Measurements from ENCODE around the gene TAMALIN. TPM values are rescaled to one million over a fixed set of nuclear protein-coding genes. Genes with fewer than 3 reads are reported as not detected.
A peak's percentile ranks its signal among the peaks of the same experiment; 100 is the strongest.

TAMALIN gene
- total and polyA plus RNA-seq, 12 donors = 1.8 to 44.9 (median 14.9) TPM

DNA sequence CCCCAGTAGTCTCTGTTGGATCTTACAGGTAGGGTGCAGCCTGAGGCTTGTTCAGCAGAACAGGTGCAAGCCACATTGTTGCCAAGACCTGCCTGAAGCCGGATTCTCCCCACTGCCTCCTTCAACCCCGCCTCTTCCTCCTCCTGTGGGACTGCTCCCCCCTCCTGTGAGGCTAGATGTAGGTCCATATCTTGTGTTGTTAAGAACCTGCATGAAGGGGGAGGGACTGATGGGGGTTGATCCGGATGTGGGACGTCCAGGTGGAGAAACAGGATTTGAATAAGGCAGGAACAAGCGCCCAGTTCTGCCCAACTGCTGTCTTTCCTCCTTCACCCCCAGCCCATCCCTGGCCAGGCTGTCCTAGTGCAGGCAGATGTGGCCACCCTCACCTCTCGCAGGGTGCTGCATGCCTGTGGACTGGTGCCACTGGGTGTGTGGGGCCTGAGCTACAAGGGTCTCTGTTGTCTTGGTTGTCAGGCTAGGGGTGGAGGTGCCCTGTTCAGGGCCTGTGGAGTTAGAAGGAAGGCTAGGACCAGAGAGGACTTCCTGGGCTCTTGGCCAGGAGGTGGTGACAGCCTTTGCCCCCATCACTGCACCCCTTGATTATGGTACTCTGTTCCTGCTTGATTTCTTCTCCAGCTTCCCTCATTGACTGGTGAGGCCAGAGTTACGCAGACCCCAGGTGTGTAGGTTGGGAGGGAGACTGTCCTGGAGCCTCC, 45.9 kb downstream of the TAMALIN start:
- H3K4me1 ChIP-seq (replicated peaks in 1 of 2) = peaks cover 13 to 28% of the 10 kb centered on the region in 2 donors
- intact Hi-C loops (cut with DNase I) = no loop called here
- DNase-seq = peak in 5 of 7 donors; percentile 47 to 75 (median 53)

DNA sequence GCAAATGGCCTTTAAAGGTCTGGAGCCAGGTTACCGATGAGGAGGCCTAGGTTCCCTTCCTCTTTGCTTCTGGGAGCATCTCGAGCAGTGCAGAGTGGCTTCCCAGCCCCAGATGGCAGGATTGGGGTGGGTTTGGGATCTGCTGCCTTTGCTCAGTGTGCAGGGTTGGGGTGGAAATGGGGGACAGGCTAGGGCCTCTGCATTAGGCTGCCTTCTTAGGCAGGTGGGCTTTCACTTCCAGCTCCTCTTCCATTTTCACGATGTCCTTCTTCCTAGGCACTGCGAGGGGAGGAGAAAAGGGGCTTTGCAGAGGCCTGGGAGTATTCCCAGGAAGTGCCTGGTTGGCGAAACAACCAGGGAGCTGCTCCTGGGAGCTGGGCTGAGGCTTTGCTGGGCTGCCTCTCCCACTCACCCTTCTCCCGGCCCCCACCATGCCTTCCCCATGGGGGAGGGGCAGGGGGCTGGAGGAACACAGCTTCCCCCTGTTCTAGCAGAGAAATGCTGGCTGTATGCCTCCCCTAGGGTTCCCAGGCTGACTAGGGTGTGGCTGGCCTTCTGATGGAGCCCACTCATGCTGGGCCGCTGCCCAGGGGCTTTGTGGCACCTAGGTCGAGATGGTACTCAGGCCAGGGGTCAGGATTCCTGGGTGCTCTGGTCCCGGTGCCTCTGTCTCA, 46.9 kb downstream of the TAMALIN start:
- 52 to 77% (median 61%) methylated on average over 4 to 9 of the region's 9 CpGs for WGBS, 4 donors
- intact Hi-C loops (cut with DNase I) = no loop called here
- peak in 5 of 7 donors; percentile 34 to 84 (median 69) for DNase-seq
- H3K27ac ChIP-seq = peak overlapping the region in 4 of 5 donors; percentile 95 to 98 (median 97)
- peaks cover 0 to 45% of the 10 kb centered on the region in 2 donors for H3K36me3 ChIP-seq (replicated peaks in 1 of 2)
- H3K9me3 ChIP-seq (replicated peaks in 1 of 3) = no peaks in the 10 kb centered on the region
- H3K4me1 ChIP-seq (replicated peaks in 1 of 2) = peaks cover 13 to 28% of the 10 kb centered on the region in 2 donors
- no peak for TF ChIP-seq POLR2A (IDR thresholded peaks at IDR 0.05)
- TF ChIP-seq, protein P1, sequence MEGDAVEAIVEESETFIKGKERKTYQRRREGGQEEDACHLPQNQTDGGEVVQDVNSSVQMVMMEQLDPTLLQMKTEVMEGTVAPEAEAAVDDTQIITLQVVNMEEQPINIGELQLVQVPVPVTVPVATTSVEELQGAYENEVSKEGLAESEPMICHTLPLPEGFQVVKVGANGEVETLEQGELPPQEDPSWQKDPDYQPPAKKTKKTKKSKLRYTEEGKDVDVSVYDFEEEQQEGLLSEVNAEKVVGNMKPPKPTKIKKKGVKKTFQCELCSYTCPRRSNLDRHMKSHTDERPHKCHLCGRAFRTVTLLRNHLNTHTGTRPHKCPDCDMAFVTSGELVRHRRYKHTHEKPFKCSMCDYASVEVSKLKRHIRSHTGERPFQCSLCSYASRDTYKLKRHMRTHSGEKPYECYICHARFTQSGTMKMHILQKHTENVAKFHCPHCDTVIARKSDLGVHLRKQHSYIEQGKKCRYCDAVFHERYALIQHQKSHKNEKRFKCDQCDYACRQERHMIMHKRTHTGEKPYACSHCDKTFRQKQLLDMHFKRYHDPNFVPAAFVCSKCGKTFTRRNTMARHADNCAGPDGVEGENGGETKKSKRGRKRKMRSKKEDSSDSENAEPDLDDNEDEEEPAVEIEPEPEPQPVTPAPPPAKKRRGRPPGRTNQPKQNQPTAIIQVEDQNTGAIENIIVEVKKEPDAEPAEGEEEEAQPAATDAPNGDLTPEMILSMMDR (IDR thresholded peaks at IDR 0.05) = peak in 1 of 6 experiments; percentile 1
- peak overlapping the region in 2 of 4 donors; percentile 11 to 62 for H3K4me3 ChIP-seq
- H3K27me3 ChIP-seq = no peaks in the 10 kb centered on the region

More for the DNA sequence above, 45.9 kb downstream of the TAMALIN start:
- Histone ChIP-seq H3K27me3 (no peaks in the 10 kb centered on the region), H3K4me3 (peak overlapping the region in 3 of 4 donors; percentile 7 to 62 (median 24)), H3K36me3 (replicated peaks in 1 of 2) (peaks cover 0 to 34% of the 10 kb centered on the region in 2 donors), H3K9me3 (replicated peaks in 1 of 3) (no peaks in the 10 kb centered on the region), H3K27ac (peak overlapping the region in 4 of 5 donors; percentile 95 to 98 (median 97))
- TF ChIP-seq, protein P1 (IDR thresholded peaks at IDR 0.05) = no peak
- peak; percentile 14 to 41 for TF ChIP-seq POLR2A (IDR thresholded peaks at IDR 0.05)
- 46 to 60% (median 53%) methylated on average over 5 to 7 of the region's 7 CpGs for WGBS, 4 donors

GRCh38 chr12:52054231-52054832, 47.6 kb downstream of the TAMALIN start:
- H3K27me3 ChIP-seq = no peaks in the 10 kb centered on the region
- 79 to 89% (median 83%) methylated on average over 14 to 21 of the region's 21 CpGs for WGBS, 4 donors
- peaks cover 0 to 51% of the 10 kb centered on the region in 2 donors for H3K36me3 ChIP-seq (replicated peaks in 1 of 2)
- peak overlapping the region in 2 of 5 donors; percentile 98 for H3K27ac ChIP-seq
- intact Hi-C loops (cut with DNase I) = no loop called here
- TF ChIP-seq, protein P1 (IDR thresholded peaks at IDR 0.05) = no peak
- TF ChIP-seq POLR2A (IDR thresholded peaks at IDR 0.05) = peak in 1 of 2 donors; percentile 51
- H3K4me3 ChIP-seq = peak overlapping the region in 1 of 4 donors; percentile 62
- H3K9me3 ChIP-seq (replicated peaks in 1 of 3) = no peaks in the 10 kb centered on the region
- peak in 6 of 7 donors; percentile 51 to 83 (median 69) for DNase-seq
- H3K4me1 ChIP-seq (replicated peaks in 1 of 2) = peaks cover 13 to 28% of the 10 kb centered on the region in 2 donors

All from adrenal gland (tissue), 12 donors.